Skeletal muscle tissue (tissue), 5 donors: ENCODE data around the gene KLHL11. TPM values are rescaled to one million over a fixed set of nuclear protein-coding genes. Genes with fewer than 3 reads are reported as not detected.

Source experiments
- H3K27ac ChIP-seq: one replicate; pipeline ENCODE4 v1.7.0; 2013; ENCODE audit warnings: mild to moderate bottlenecking, low read depth, low read length, inconsistent platforms
- H3K27me3 ChIP-seq, 3 donors: one replicate each; pipeline ENCODE4 v1.7.0; 2013; ENCODE audit warnings: low read length in 3 of 3; ENCODE audit not compliant: control insufficient read depth in 3 of 3, insufficient read depth in 3 of 3
- H3K36me3 ChIP-seq, 3 donors: one replicate each; pipeline ENCODE4 v1.7.0; 2013; ENCODE audit warnings: low read length in 3 of 3; ENCODE audit not compliant: control insufficient read depth in 3 of 3, insufficient read depth in 3 of 3
- H3K4me1 ChIP-seq, 3 donors: one replicate each; pipeline ENCODE4 v1.7.0; 2013; ENCODE audit warnings: low read length in 3 of 3, mild to moderate bottlenecking in 3 of 3; ENCODE audit not compliant: control insufficient read depth in 3 of 3, insufficient read depth in 3 of 3
- H3K4me3 ChIP-seq, 3 donors: one replicate each; pipeline ENCODE4 v1.7.0; 2013; ENCODE audit warnings: low read length in 3 of 3
- H3K9ac ChIP-seq, 3 donors: one replicate each; pipeline ENCODE4 v1.7.0; 2013; ENCODE audit warnings: low read length in 3 of 3, mild to moderate bottlenecking in 3 of 3, moderate library complexity in 2 of 3, low read depth in 1 of 3
- H3K9me3 ChIP-seq, 3 donors: one replicate each; pipeline ENCODE4 v1.7.0; 2013; ENCODE audit warnings: low read length in 3 of 3; ENCODE audit not compliant: control insufficient read depth in 3 of 3
- small RNA-seq: library from RNA; depleted of rRNA; stranded (forward); fragments of <200 nt; gene quantifications from one replicate; pipeline ENCODE3, GENCODE V24; 2014
- total RNA-seq: library from RNA; depleted of rRNA; stranded (reverse); fragments of >200 nt; gene quantifications from one replicate; pipeline ENCODE4 v1.2.3, GENCODE V29; 2014
- donor health status: Osteomylitis.

Gene KLHL11
- total RNA-seq, 1 donor from 2014 or later = 19.3 TPM

DNA sequence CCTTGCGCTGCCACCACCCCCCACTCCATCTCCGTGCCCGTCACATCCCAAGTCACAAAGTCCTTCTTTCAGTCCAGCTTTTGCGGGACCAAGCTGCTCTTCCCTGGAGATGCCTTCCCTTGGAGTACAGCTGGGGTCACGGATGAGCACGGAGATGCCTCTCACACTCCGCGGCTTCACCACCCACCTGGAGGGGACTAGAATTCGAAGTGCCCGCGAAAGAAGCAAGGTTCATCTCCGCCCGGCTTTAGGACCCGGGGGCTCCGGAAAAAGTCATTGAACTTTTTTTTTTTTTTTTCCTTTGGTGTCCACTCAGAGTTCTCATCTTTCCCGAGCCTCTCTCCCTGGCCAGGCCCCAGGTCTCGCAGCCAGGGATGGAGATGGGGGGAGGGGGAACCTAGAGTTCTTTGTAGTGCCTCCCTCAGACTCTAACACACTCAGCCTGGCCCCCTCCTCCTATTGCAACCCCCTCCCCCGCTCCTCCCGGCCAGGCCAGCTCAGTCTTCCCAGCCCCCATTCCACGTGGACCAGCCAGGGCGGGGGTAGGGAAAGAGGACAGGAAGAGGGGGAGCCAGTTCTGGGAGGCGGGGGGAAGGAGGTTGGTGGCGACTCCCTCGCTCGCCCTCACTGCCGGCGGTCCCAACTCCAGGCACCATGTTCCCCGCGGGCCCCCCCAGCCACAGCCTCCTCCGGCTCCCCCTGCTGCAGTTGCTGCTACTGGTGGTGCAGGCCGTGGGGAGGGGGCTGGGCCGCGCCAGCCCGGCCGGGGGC, 52.7 kb downstream of the KLHL11 start, which contains the start of gene FKBP10:
FKBP10 (plus strand) TSS at position 624 of the 771 bp plus-strand sequence; CDS start at position 655, 31 bp downstream.
- Histone ChIP-seq H3K9me3 (no peaks in the 10 kb centered on the region), H3K9ac (peak within 1 kb of the TSS; percentile 13 to 82 (median 54)), H3K4me1 (peaks cover 10 to 19% (median 19%) of the 10 kb centered on the region in 3 donors), H3K27ac (no peak within 1 kb of the TSS), H3K36me3 (no peaks in the 10 kb centered on the region), H3K27me3 (peaks cover 0 to 3% (median 0%) of the 10 kb centered on the region in 3 donors), H3K4me3 (peak within 1 kb of the TSS; percentile 64 to 77 (median 77))

DNA sequence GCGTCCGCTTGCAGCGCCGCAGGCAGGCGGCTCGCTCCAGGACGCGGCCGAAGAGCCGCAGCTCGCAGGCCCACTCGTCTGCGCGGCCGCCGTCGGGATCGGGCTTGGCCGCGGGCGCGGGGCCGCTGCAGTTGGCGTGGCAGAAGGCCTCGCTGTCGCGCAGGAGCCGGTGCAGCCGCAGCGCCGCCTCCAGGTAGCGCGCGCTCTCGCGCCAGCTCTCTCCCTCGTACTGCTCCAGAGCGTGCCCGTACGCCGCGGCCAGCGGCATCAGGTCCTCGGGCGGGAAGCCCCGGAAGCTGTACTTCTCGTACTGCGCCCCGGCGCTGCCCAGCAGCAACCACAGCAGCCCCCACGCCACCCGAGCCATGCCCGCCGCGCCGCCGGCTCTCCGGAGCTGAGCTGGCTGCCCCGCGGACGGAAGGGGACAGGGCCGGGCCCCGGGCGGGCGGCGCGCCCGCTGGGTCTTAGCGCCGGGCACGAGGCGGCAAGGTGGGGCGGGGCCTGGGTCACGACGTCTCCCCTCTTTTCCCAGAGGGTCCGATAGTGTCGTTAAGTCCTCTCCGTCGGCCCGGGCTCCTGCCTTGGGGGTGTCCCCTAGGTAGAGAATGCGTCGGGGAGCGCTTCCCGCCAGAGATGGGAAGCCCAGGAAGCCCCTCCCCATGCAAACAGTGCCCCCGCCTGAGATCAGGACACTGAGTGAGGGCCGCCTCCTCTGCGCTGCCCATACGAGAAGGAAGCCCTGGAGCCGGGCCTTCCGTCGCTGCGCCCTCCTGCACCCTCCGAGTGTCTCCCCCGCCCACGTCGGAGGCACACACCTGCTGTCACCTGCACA, 53.5 kb downstream of the KLHL11 start, which contains the start of gene P3H4:
P3H4 (minus strand) TSS at position 401 of the 832 bp plus-strand sequence; CDS start at position 367, 34 bp downstream.
- Histone ChIP-seq H3K4me1 (peaks cover 10 to 19% (median 19%) of the 10 kb centered on the region in 3 donors), H3K27me3 (peaks cover 0 to 3% (median 0%) of the 10 kb centered on the region in 3 donors), H3K36me3 (peaks cover 0 to under 1% (median 0%) of the 10 kb centered on the region in 3 donors), H3K9ac (peak within 1 kb of the TSS; percentile 43 to 82 (median 54)), H3K27ac (no peak within 1 kb of the TSS), H3K9me3 (no peaks in the 10 kb centered on the region), H3K4me3 (peak within 1 kb of the TSS; percentile 64 to 77 (median 77))

- peak overlapping the region; percentile 51 to 82 (median 54) for H3K9ac ChIP-seq
- peaks cover 0 to 3% (median 0%) of the 10 kb centered on the region in 3 donors for H3K27me3 ChIP-seq
- peaks cover 10 to 19% (median 19%) of the 10 kb centered on the region in 3 donors for H3K4me1 ChIP-seq
- no peak overlapping the region for H3K27ac ChIP-seq
- H3K9me3 ChIP-seq = no peaks in the 10 kb centered on the region
- peak overlapping the region; percentile 64 to 77 (median 77) for H3K4me3 ChIP-seq
- H3K36me3 ChIP-seq = peaks cover 0 to 4% (median 0%) of the 10 kb centered on the region in 3 donors
Measured at GRCh38 chr17:41810659-41811548, 54.3 kb downstream of the KLHL11 start.

DNA sequence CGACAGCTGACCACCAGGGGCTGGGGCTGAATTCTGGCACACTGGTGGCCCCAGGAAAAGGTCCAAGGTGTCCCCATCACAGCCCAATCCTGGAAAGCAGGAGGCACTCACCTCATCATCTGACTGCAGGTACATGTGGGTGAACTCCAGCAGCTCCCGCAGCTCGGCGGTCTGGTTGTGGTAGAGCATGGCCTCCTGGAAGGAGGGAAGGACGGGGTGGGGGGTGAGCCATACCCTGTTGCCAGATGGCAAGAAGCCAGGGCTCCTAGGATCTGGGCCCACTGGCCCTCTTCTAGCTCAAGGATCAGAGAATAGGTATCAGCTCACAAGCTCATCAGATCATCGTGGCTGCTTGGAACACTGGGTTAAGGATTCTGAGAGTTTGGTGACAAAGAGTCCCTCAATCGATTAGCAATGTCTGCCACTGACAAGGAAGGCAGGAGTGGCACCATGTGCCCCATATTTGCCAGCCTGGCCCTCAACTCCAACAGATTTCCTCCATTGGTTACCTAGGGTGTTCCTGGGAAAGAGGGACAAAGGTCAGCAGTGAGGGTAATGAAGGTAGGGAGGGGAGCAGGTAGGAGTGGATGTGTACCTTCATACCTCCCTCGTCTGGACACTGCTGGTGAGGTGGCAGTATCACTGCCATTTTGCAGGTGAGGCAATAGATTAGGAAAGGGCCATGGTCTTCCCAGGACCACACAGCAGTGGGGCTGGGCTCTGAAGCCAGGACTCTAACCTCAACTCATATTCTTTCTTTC, 58.4 kb downstream of the KLHL11 start:
- Histone ChIP-seq H3K4me1 (peaks cover 4 to 13% (median 11%) of the 10 kb centered on the region in 3 donors), H3K9ac (no peak overlapping the region), H3K4me3 (no peak overlapping the region), H3K36me3 (peaks cover 0 to 4% (median 0%) of the 10 kb centered on the region in 3 donors), H3K9me3 (no peaks in the 10 kb centered on the region), H3K27ac (no peak overlapping the region), H3K27me3 (no peaks in the 10 kb centered on the region)

Small RNAs within 50 kb of the gene (small RNA-seq; reads per million reads assigned to genes)
- not detected for gene AC125257.2

Other genes with a start within 250 kb of the KLHL11 start
- 2.1 TPM for gene KRT17, start 240.8 kb downstream of the KLHL11 start, total RNA-seq
- 100 TPM for gene EIF1, start 176.5 kb downstream of the KLHL11 start, total RNA-seq
- gene GAST, start 153.1 kb downstream of the KLHL11 start, total RNA-seq = not detected
- gene HAP1, start 130.8 kb downstream of the KLHL11 start, total RNA-seq = not detected
- 24.5 TPM for gene JUP, start 78.7 kb downstream of the KLHL11 start, total RNA-seq
- 31.8 TPM for gene P3H4, start 53.5 kb downstream of the KLHL11 start, total RNA-seq
- 76.2 TPM for gene FKBP10, start 52.4 kb downstream of the KLHL11 start, total RNA-seq
- gene NT5C3B, start 29.2 kb downstream of the KLHL11 start, total RNA-seq = 32.4 TPM
- gene KLHL10, start 27.6 kb downstream of the KLHL11 start, total RNA-seq = not detected
- gene ACLY, start 53.5 kb upstream of the KLHL11 start, total RNA-seq = 49.1 TPM
- 1.0 TPM for gene ODAD4, start 65.2 kb upstream of the KLHL11 start, total RNA-seq
- gene CNP, start 101.4 kb upstream of the KLHL11 start, total RNA-seq = 25.1 TPM
- 55.3 TPM for gene DNAJC7, start 152.0 kb upstream of the KLHL11 start, total RNA-seq
- gene NKIRAS2, start 154.7 kb upstream of the KLHL11 start, total RNA-seq = 22.4 TPM
- 1.6 TPM for gene C17orf113, start 185.2 kb upstream of the KLHL11 start, total RNA-seq
- gene ZNF385C, start 233.1 kb upstream of the KLHL11 start, total RNA-seq = 0.52 TPM
- 3.7 TPM for gene DHX58, start 247.3 kb upstream of the KLHL11 start, total RNA-seq